Esophagus muscularis mucosa (tissue), 4 donors: ENCODE measurements around the gene CFLAR. TPM values are rescaled to one million over a fixed set of nuclear protein-coding genes. Genes with fewer than 3 reads are reported as not detected.

ENCODE experiments used
- DNase-seq: peaks from one replicate; pipeline ENCODE4 v3.0.0-alpha.2; 2017; ENCODE audit errors: extremely low spot score
- H3K27ac ChIP-seq, 4 donors: fragments of 200-600 bp; sonication (generic); replicated peaks in 1 of 4; 1 replicate in 3 of 4; 2 replicates in 1 of 4; pipeline ENCODE4 v1.5.1; 2016 to 2019; ENCODE audit warnings: mild to moderate bottlenecking in 1 of 4
- H3K27me3 ChIP-seq, 4 donors: fragments of 200-600 bp; sonication (generic); one replicate each; pipeline versions ENCODE4 v1.5.1 to v1.6.0; 2016 to 2019
- H3K36me3 ChIP-seq, 4 donors: fragments of 200-600 bp; sonication (generic); one replicate each; pipeline ENCODE4 v1.5.1; 2016 to 2019
- H3K4me1 ChIP-seq, 4 donors: fragments of 200-600 bp; sonication (generic); one replicate each; pipeline ENCODE4 v1.5.1; 2016 to 2019
- H3K4me3 ChIP-seq, 4 donors: fragments of 200-600 bp; sonication (generic); 1 replicate in 2 of 4; 2 replicates in 2 of 4; pipeline ENCODE4 v1.5.1; 2016 to 2019; ENCODE audit warnings: mild to moderate bottlenecking in 4 of 4, moderate library complexity in 1 of 4
- H3K9me3 ChIP-seq, 4 donors: fragments of 200-600 bp; sonication (generic); 1 replicate in 3 of 4; 2 replicates in 1 of 4; pipeline ENCODE4 v1.5.1; 2016 to 2019
- EP300 ChIP-seq: sonication (generic); formaldehyde crosslinking; IDR thresholded peaks from one replicate; pipeline ENCODE4 v1.6.1; 2017; ENCODE audit warnings: antibody characterized with exemption
- POLR2A ChIP-seq: fragments of 450-650 bp; IDR thresholded peaks from one replicate; pipeline ENCODE4 v1.6.1; 2017; ENCODE audit warnings: antibody characterized with exemption, moderate library complexity, mild to moderate bottlenecking, low read depth
- POLR2AphosphoS5 ChIP-seq, 2 donors: sonication (generic); formaldehyde crosslinking; IDR thresholded peaks; one replicate each; pipeline ENCODE4 v1.6.1; 2017; ENCODE audit warnings: antibody characterized with exemption in 2 of 2
- WGBS: methylation state at CpG from one replicate; pipeline ENCODE4 v1.1.5; 2018; 5-methylcytosine and 5-hydroxymethylcytosine counted together
- intact Hi-C: fragments of 100-400 bp; cut with DNase I; formaldehyde crosslinking; loops from one replicate; pipeline ENCODE4 v1.15.1; 2023
- total RNA-seq, 4 donors: library from RNA; depleted of rRNA; stranded (reverse); fragments of >200 nt; gene quantifications; one replicate each; pipeline versions ENCODE4 v1.1.0 to v1.2.1, GENCODE V29; 2016
- TF ChIP-seq, protein P1 (sequence below), 3 experiments: fragments of 200-600 bp in 2 of 3; fragments of 450-650 bp in 1 of 3; sonication (generic) in 2 of 3; IDR thresholded peaks; one replicate each; pipeline ENCODE4 v1.5.1; 2017 to 2019; ENCODE audit warnings: antibody characterized with exemption in 3 of 3, mild to moderate bottlenecking in 2 of 3, moderate library complexity in 1 of 3

Gene CFLAR
- total RNA-seq, 4 donors from 2014 or later = 137 to 236 (median 202) TPM

DNA sequence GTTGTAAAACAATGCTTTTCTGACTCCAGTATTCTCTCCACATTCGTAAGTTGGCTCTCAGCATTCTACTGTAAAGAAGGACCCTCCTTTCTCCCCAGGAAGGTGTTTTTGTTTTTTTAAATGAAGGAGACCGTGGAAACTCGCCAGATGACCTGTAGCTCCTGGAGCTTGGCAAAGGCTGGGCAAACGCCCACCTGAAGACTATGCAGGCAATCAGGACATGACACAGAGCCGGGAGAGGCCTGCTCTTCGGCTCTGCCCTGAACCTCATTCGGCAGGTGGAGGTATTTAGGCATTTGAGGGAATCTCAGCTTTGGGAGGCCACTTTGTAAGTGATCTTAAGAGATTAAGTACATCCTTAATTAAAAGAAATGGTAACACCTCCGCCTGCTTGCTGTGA, 84.4 kb downstream of the CFLAR start:
- no peaks in the 10 kb centered on the region for H3K9me3 ChIP-seq
- 87% methylated on average over 8 of the region's 8 CpGs for WGBS
- TF ChIP-seq EP300 (no peak), POLR2AphosphoS5 (IDR thresholded peaks at IDR 0.05) (no peak), POLR2A (no peak)
- TF ChIP-seq, protein P1, sequence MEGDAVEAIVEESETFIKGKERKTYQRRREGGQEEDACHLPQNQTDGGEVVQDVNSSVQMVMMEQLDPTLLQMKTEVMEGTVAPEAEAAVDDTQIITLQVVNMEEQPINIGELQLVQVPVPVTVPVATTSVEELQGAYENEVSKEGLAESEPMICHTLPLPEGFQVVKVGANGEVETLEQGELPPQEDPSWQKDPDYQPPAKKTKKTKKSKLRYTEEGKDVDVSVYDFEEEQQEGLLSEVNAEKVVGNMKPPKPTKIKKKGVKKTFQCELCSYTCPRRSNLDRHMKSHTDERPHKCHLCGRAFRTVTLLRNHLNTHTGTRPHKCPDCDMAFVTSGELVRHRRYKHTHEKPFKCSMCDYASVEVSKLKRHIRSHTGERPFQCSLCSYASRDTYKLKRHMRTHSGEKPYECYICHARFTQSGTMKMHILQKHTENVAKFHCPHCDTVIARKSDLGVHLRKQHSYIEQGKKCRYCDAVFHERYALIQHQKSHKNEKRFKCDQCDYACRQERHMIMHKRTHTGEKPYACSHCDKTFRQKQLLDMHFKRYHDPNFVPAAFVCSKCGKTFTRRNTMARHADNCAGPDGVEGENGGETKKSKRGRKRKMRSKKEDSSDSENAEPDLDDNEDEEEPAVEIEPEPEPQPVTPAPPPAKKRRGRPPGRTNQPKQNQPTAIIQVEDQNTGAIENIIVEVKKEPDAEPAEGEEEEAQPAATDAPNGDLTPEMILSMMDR (IDR thresholded peaks at IDR 0.05) = no peak
- no peak overlapping the region for H3K27ac ChIP-seq
- intact Hi-C loops = no loop called here
- H3K4me3 ChIP-seq = no peak overlapping the region
- H3K27me3 ChIP-seq = no peaks in the 10 kb centered on the region
- DNase-seq = no peak
- H3K36me3 ChIP-seq = peaks cover 0 to 29% (median 0%) of the 10 kb centered on the region in 4 donors
- peaks cover 0 to 19% (median 14%) of the 10 kb centered on the region in 4 donors for H3K4me1 ChIP-seq

DNA sequence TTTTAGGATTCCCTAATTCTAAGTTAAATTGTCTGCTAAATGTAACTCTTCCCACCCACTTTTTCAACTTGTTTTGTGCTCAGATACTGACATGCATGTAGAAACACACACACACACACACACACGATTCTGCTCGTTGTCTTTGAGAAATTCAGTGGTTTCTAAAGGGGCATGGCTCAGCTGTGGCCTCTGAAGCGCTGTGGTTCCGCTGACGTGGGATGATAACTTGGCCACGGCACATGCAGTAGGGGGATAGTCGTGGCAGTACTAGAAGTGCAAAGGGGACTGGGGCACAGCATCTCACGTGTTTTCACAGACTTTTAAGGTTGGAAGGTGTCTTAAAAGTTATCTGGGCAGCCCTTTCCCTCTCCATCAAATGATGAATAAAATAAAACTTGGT, 85.4 kb downstream of the CFLAR start:
- no peaks in the 10 kb centered on the region for H3K9me3 ChIP-seq
- H3K27me3 ChIP-seq = no peaks in the 10 kb centered on the region
- no peak overlapping the region for H3K4me3 ChIP-seq
- peaks cover 0 to 19% (median 14%) of the 10 kb centered on the region in 4 donors for H3K4me1 ChIP-seq
- 91% methylated on average over 8 of the region's 8 CpGs for WGBS
- intact Hi-C loops = no loop called here
- no peak overlapping the region for H3K27ac ChIP-seq
- TF ChIP-seq POLR2AphosphoS5 (IDR thresholded peaks at IDR 0.05) = no peak
- no peak for TF ChIP-seq EP300
- TF ChIP-seq POLR2A = no peak
- TF ChIP-seq, protein P1 (IDR thresholded peaks at IDR 0.05) = no peak
- no peak for DNase-seq
- peaks cover 0 to 29% (median 0%) of the 10 kb centered on the region in 4 donors for H3K36me3 ChIP-seq

DNA sequence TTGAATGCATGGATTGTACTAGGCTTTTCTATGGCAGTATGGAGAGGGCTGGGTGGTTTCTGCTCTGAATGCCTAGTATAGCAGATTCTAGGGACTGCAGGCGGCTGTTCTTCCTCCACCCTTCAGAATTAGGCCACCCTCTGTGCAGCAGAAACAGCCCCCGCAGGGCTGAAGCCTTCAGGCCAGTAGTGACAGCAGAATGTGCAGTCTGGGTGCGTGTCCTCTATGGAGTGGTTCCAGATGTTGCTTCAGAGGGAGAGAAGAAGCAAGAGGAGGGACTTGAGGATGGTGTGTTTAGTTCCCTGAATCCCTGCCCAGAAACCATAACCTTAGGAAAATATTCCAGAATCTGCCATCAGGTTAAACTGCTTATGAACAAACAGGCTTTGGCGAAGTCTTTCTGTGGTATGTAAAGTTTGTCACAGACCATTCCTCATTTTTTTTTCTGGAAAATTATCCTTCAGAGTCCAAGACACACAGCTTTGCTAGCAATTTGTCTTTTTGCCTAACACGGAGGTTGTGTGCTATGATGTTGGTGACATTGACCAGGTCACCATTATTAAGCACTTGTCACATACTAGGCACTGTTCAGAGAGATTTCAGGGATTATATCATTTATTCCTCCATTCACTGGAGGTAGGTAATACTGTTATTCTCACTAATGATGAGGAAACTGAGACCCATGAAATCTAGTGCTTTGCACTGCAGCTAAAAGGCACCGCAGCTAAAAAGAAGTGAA, 88.1 kb downstream of the CFLAR start:
- Histone ChIP-seq H3K27ac (peak overlapping the region in 2 of 4 donors; percentile 24), H3K36me3 (peaks cover 0 to 33% (median 0%) of the 10 kb centered on the region in 4 donors), H3K4me3 (no peak overlapping the region), H3K9me3 (no peaks in the 10 kb centered on the region), H3K4me1 (peaks cover 0 to 19% (median 14%) of the 10 kb centered on the region in 4 donors), H3K27me3 (no peaks in the 10 kb centered on the region)
- TF ChIP-seq EP300 (no peak), POLR2AphosphoS5 (IDR thresholded peaks at IDR 0.05) (peak in 1 of 2 donors; percentile 31)
- 52% methylated on average over 6 of the region's 6 CpGs for WGBS
- no peak for DNase-seq
- intact Hi-C loops = no loop called here

DNA sequence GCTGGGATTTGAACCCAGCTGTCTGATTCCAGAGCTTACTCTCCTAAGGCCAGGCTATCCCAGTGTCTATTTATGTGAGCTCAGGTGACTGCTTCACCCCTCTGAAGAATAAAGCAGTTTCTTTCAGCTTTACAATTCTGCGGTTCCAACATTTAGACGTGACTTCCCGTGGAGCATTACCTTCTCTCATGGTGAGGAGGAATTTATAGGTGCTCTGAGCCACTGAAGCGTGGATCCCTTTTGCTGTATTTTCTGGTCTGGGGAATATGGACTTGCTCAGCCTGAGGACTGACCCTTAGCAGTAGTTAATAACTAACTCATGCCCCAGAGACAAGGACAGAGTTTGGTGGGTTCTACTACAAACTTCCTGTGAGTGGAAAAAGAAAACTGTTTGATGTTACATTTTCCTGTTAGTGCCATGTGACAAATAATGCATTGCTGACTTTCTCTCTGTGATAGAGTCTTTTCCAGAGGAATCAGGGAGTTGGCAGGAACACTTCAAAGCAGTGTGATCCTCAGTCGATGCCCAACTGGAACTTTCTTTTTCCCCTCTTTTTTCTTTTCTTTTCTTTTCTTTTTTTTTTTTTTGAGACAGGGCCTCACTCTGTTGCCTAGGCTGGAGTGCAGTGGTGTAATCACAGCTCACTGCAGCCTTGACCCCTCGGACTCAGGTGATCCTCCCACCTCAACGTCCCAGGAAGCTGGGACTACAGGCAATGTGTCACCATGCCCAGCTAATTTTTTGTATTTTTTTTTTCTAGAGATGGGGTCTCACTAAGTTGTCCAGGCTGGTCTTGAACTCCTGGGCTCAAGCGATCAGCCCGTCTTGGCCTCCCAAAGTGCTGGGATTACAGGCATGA, 88.9 kb downstream of the CFLAR start:
- Histone ChIP-seq H3K36me3 (peaks cover 0 to 41% (median 0%) of the 10 kb centered on the region in 4 donors), H3K27me3 (no peaks in the 10 kb centered on the region), H3K9me3 (no peaks in the 10 kb centered on the region), H3K27ac (peak overlapping the region in 2 of 4 donors; percentile 24), H3K4me3 (no peak overlapping the region), H3K4me1 (peaks cover 0 to 19% (median 14%) of the 10 kb centered on the region in 4 donors)
- intact Hi-C loops = no loop called here
- 89% methylated on average over 9 of the region's 9 CpGs for WGBS
- no peak for DNase-seq
- no peak for TF ChIP-seq POLR2A
- no peak for TF ChIP-seq EP300
- TF ChIP-seq, protein P1 (IDR thresholded peaks at IDR 0.05) = no peak
- TF ChIP-seq POLR2AphosphoS5 (IDR thresholded peaks at IDR 0.05) = no peak

DNA sequence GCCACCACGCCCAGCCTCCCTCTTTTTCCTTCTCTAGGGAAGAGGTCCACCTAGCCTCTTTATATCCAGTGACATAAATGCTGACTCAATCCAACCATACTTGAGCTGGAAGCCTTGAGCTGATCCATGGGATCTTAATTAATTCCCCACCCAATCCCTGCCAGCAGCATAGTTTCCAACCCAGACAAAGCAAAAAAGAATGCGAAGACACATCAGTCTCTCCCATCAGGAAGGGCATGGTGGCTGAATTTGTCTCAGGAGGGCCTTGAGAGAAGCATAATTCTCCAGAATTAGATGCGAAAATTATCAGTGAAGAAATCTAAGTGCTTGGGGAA, 89.5 kb downstream of the CFLAR start:
- DNase-seq = no peak
- TF ChIP-seq POLR2A (no peak), EP300 (no peak), POLR2AphosphoS5 (IDR thresholded peaks at IDR 0.05) (no peak)
- TF ChIP-seq, protein P1 (IDR thresholded peaks at IDR 0.05) = no peak
- H3K4me3 ChIP-seq = no peak overlapping the region
- 100% methylated on average over 3 of the region's 3 CpGs for WGBS
- no peaks in the 10 kb centered on the region for H3K27me3 ChIP-seq
- H3K36me3 ChIP-seq = peaks cover 0 to 44% (median 0%) of the 10 kb centered on the region in 4 donors
- intact Hi-C loops = no loop called here
- peaks cover 0 to 19% (median 14%) of the 10 kb centered on the region in 4 donors for H3K4me1 ChIP-seq
- H3K27ac ChIP-seq = no peak overlapping the region
- H3K9me3 ChIP-seq = no peaks in the 10 kb centered on the region
